Osteocyte (in vitro differentiated cells): ENCODE data around the gene LRRC4C. TPM values are rescaled to one million over a fixed set of nuclear protein-coding genes. Genes with fewer than 3 reads are reported as not detected.

Source experiments
- DNase-seq: peaks from one replicate; pipeline ENCODE4 v3.0.0; 2021; ENCODE audit warnings: mixed read lengths; ENCODE audit not compliant: unreplicated experiment; ENCODE audit errors: extremely low spot score
- H3K27ac Mint-ChIP-seq: one replicate; pipeline ENCODE4 v1.8.0; 2021; ENCODE audit warnings: mild to moderate bottlenecking, mixed read lengths; ENCODE audit not compliant: unreplicated experiment
- H3K27me3 Mint-ChIP-seq: one replicate; pipeline ENCODE4 v1.8.0; 2021; ENCODE audit warnings: mixed read lengths; ENCODE audit not compliant: unreplicated experiment
- H3K36me3 Mint-ChIP-seq: one replicate; pipeline ENCODE4 v1.8.0; 2021; ENCODE audit warnings: mixed read lengths; ENCODE audit not compliant: unreplicated experiment
- H3K4me1 Mint-ChIP-seq: one replicate; pipeline ENCODE4 v1.8.0; 2021; ENCODE audit warnings: mixed read lengths; ENCODE audit not compliant: unreplicated experiment
- H3K4me3 Mint-ChIP-seq: one replicate; pipeline ENCODE4 v1.8.0; 2021; ENCODE audit warnings: mild to moderate bottlenecking, moderate library complexity, mixed read lengths; ENCODE audit not compliant: unreplicated experiment
- H3K9me3 Mint-ChIP-seq: one replicate; pipeline ENCODE4 v1.8.0; 2021; ENCODE audit warnings: mixed read lengths; ENCODE audit not compliant: unreplicated experiment
- total RNA-seq: library from RNA; stranded (reverse); gene quantifications from 2 replicates; pipeline ENCODE4 v1.2.1, GENCODE V29; 2021
- TF ChIP-seq, protein P1 (sequence below): fragments of 200-600 bp; sonication (generic); IDR thresholded peaks from 2 replicates; pipeline ENCODE4 v1.5.0; 2021; ENCODE audit warnings: antibody characterized with exemption, mild to moderate bottlenecking, moderate library complexity

The LRRC4C gene
- total RNA-seq, 1 donor from 2014 or later, result 0.16 TPM

DNA sequence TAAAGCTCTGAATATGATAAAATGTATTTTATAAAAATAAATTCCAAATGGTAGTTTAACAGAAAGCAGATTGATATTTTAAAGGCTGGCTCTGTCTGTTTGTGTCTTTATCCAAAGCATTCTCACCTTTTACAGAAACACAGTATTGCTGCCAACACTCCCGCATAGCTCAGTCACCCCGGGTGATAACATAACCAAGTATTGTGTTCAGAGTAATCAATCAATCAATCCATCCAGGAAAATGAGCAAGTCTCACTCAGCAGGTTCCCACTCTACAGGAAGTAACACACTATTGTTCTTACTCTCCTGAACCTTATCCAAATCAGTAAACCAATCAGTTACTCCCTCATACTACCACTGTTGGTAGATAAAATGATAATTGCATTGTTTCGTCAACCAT lies 203.4 kb downstream of the LRRC4C start:
- peaks cover 4% of the 10 kb centered on the region for H3K9me3 Mint-ChIP-seq
- no peaks in the 10 kb centered on the region for H3K4me1 Mint-ChIP-seq
- DNase-seq, result no peak
- no peaks in the 10 kb centered on the region for H3K27me3 Mint-ChIP-seq
- H3K36me3 Mint-ChIP-seq, result no peaks in the 10 kb centered on the region
- TF ChIP-seq, protein P1, sequence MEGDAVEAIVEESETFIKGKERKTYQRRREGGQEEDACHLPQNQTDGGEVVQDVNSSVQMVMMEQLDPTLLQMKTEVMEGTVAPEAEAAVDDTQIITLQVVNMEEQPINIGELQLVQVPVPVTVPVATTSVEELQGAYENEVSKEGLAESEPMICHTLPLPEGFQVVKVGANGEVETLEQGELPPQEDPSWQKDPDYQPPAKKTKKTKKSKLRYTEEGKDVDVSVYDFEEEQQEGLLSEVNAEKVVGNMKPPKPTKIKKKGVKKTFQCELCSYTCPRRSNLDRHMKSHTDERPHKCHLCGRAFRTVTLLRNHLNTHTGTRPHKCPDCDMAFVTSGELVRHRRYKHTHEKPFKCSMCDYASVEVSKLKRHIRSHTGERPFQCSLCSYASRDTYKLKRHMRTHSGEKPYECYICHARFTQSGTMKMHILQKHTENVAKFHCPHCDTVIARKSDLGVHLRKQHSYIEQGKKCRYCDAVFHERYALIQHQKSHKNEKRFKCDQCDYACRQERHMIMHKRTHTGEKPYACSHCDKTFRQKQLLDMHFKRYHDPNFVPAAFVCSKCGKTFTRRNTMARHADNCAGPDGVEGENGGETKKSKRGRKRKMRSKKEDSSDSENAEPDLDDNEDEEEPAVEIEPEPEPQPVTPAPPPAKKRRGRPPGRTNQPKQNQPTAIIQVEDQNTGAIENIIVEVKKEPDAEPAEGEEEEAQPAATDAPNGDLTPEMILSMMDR, result no peak
- no peak overlapping the region for H3K27ac Mint-ChIP-seq
- H3K4me3 Mint-ChIP-seq, result no peak overlapping the region

DNA sequence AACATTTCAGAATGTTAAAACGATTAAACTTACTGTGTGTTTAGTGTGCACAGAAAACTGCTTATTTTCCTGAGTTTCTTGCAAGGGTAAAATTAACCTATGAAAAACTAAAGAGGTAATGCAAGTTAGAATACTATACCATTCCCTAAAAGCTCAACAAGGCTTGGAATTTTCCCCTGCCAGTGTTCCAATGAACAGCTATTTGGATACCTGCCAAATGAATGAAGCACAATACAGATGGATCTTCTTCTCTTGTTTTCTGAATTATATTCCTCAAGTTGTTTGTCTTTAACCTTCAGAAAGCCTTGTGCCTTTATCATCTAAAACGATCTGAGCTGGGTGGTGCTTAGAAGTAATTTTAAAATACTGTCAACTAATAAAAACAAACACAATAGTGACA lies 204.5 kb downstream of the LRRC4C start:
- Mint-ChIP-seq H3K4me3 (no peak overlapping the region), H3K36me3 (no peaks in the 10 kb centered on the region), H3K27ac (no peak overlapping the region), H3K9me3 (peaks cover 4% of the 10 kb centered on the region), H3K4me1 (no peaks in the 10 kb centered on the region), H3K27me3 (no peaks in the 10 kb centered on the region)
- DNase-seq, result no peak
- TF ChIP-seq, protein P1, result no peak

DNA sequence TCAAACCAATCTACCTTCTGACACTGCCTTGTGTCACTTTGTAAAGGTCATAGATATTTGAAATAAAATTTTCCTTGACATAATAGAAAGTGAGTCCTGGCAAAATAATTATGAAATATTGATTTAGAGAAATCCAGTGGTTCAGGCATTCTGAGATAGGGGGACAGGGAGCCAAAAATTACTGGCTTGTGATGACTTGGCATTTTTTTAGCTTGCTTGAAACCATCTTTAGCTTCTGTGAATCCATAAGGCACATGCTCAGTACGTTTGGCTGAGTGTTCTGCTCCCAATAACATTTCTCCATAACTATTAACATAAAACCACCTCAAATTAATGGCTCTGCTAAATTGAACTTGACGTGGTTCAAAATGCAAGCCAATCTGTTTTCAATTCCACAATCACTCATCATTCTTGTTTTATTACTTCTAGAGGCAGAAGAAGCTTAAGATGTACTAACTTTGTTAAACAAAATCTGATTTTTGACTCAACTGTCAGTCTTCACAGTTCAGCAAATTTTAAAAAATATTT lies 209.0 kb downstream of the LRRC4C start:
- Mint-ChIP-seq H3K4me3 (no peak overlapping the region), H3K36me3 (no peaks in the 10 kb centered on the region), H3K4me1 (no peaks in the 10 kb centered on the region), H3K27me3 (no peaks in the 10 kb centered on the region), H3K9me3 (peaks cover 13% of the 10 kb centered on the region), H3K27ac (no peak overlapping the region)
- DNase-seq, result no peak
- TF ChIP-seq, protein P1, result no peak

DNA sequence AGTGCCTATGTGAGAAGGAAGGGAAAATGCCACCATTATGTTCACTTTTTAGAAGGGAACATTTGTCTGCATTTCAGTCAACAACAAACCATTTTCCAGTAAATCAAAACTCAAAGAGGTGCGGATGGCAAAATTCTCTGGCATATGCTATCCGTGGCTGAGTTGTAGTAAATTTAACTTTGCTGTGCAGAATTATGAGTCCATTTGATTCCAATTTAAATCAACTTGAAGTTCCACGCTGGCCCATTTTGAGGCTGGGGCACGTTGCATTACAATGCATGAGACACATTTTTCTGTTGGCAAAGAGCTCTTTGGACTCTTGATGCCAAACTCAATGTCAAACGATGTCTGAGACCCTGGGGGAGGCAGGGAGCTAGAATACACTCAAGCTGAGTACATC lies 211.8 kb downstream of the LRRC4C start:
- Mint-ChIP-seq H3K27ac (no peak overlapping the region), H3K9me3 (peaks cover 13% of the 10 kb centered on the region), H3K4me3 (no peak overlapping the region), H3K27me3 (no peaks in the 10 kb centered on the region), H3K4me1 (no peaks in the 10 kb centered on the region), H3K36me3 (no peaks in the 10 kb centered on the region)
- DNase-seq, result no peak
- TF ChIP-seq, protein P1, result no peak

DNA sequence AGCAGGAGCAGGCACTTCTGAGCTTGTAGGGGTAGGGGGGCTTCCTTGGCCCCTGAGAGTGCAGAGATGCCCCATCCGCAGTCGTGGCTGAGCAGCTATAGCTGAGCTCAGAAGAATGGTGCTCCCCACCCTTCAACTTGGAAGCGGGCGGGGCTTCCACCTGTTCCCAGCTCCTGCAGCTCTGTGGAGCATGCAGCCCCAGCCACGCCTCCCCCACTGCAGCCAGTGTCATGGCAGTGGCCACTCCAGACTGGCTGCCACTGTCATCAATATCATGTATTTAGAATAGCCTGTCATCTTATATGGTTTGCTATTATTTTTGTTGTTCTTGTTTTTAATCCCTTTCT lies 213.1 kb downstream of the LRRC4C start:
- no peak overlapping the region for H3K4me3 Mint-ChIP-seq
- no peak for DNase-seq
- H3K36me3 Mint-ChIP-seq, result no peaks in the 10 kb centered on the region
- no peaks in the 10 kb centered on the region for H3K27me3 Mint-ChIP-seq
- H3K27ac Mint-ChIP-seq, result no peak overlapping the region
- H3K9me3 Mint-ChIP-seq, result peaks cover 13% of the 10 kb centered on the region
- H3K4me1 Mint-ChIP-seq, result no peaks in the 10 kb centered on the region
- TF ChIP-seq, protein P1, result no peak
